ENCODE results near the gene TULP1.
"Not testable (repeated sequence)": the region's sequence is repeated elsewhere in the genome, so short reads cannot be mapped to it uniquely, and the experiment has no call there.

The TULP1 gene

DNA sequence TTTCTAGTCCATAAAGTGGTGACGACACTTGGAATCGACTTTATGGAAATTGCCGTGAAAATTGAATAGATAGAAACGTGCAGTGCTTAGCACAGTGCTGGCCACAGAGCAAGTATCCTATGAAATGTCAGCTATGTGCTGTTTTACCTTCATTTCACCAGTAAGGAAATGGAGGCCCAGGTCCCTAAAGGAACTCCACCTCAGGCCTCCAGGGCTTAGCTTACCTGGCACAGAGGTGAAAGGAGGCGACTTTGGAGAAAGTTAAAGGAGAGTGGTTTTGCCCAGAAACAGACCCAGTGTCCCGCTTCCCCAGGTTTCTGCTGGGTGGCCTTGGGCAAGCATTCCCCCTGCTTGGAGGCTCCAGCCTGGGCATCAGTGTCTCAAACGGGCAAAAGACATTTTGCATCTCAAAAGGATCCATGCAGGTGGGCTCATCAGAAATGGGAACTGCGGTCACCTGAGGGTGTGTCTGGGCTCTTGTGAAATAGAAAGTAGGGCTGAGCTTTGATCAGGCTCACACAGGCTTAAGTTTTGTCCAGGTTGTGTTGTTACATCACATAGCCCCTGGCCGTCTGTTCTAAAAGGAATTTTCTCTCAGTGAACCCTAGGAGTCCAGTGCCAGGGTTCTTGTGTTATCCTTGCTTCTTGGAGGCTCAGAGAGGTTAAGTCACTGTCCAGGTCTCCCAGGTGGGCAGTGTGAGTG, 6.8 kb upstream of the TULP1 start:
- no peak for DNase-seq

DNA sequence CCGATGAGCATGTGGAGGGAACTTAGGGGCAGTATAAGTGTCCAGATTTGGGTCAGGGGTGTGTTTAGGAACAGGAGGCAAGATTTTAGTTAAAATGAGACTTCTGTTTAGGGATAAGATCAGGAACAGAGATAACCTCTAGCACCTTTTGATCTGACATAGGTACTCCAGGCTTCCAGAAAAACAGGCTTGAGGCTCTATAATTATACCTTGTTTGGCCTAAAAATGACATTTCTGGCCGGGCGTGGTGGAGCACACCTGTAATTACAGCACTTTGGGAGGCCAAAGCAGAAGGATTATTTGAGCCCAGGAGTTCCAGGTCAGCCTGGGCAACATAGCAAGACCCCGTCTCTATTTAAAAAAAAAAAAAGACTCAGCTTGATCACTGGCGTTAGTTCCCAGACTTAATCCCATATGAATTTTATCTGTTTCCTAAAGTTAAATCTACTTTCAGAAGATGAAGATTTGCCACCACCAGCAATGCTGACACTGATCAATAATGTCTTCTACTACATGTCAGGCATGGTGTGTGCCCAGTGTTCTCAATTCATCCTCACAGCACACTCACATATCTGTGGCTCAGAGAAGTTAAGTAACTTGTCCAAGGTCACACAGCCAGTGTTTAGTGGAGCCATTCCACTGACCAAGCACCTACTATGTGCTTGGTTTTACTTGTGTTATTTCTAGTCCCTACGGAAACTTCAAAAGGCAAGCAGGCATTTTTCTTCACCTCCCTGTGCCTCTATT, 6.0 kb upstream of the TULP1 start:
- DNase-seq: no peak

DNA sequence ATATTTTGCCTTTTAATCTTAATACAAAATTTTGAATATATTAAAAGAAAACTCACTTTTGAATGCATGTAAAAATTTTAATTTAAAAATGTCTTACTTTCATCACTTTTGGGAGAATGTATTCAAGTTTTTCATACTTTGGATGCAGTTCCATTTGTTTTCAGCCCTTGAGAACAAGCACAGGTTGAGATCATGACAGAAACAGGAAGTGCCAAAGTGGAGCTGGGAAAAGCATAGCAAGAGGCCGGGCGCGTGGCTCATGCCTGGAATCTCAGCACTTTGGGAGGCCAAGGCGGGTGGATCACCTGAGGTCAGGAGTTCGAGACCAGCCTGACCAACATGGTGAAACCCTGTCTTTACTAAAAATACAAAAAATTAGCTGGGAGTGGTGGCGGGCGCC, 5.3 kb upstream of the TULP1 start:
- DNase-seq: not testable (repeated sequence)

- no peak for DNase-seq
Observed at GRCh38 chr6:35516712-35517111, 4.0 kb upstream of the TULP1 start.

- DNase-seq: not testable (repeated sequence)
Observed at GRCh38 chr6:35515939-35516338, 3.2 kb upstream of the TULP1 start.

DNA sequence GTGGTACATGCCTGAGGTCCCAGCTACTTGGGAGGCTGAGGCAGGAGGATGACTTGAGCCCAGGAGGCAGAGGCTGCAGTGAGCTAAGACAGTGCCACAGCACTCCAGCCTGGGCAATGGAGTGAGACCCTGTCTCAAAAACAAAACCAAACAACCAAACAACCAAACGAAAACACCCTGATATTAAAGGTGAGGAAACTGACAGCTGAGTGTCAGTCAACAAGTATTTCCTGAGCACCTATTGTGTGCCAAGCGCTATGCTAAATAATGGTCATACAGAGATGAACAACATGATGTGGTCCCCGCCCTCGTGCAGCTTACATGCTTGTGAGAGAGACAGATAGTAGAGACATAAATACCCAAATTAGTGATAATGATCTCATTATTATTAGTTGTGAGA, 1.9 kb upstream of the TULP1 start:
- DNase-seq: no peak

GRCh38 chr6:35512006-35512405, 690 bp downstream of the TULP1 start:
- no peak for DNase-seq

- DNase-seq: no peak
Observed at GRCh38 chr6:35511562-35511941, 1.1 kb downstream of the TULP1 start.

DNA sequence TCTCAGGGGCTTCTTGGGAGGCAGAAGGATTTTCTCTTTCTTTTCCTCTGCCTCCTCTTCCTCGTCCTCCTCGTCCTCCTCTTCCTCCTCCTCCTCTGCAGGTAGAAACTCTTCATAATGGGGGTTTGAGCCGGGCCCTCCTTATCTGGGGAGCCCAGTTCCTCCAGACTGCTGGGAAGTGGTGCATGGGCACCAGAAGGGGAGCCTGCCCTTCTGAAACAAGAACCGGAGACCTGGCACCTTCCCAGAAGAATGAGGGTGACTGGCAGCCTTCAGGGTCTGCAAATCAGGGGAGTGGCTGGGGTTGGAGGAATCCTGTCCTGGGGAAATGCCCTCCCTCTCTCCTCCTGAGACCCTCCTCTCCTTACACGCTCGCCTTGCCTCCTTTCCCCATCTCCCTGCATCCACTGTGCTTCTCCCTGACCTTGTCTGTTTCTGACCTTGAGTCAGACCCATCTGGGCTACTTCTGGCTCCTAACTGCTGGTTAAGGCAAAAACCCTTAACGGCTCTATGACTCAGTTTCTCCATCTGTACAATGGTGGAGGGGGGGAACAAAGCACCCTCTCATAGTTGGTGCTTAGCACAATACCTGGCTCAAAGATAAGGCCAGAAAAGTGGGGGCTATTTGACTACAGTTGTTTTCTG, 1.7 kb downstream of the TULP1 start:
- no peak for DNase-seq

GRCh38 chr6:35508542-35508941, 4.2 kb downstream of the TULP1 start:
- DNase-seq: no peak

DNA sequence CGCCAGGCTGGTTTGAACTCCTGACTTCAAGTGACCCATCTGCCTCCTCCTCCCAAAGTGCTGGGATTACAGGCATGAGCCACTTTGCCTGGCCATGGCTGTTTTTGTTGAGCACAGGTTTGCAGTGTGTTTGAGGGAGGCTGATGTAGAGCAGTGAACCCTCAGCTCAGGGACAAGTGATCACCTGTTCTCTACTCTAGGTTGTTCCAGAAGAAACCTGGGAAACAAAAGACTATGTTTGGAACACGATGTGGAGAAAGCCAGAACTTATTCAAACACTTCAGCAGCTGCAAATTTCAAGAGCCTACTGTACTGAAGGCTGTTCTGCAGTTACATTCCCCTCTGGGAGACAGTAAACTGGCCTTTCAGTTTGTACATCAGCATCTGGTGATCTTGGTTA, 4.7 kb downstream of the TULP1 start:
- DNase-seq: no peak

GRCh38 chr6:35507221-35507620, 5.5 kb downstream of the TULP1 start:
- DNase-seq: no peak

DNA sequence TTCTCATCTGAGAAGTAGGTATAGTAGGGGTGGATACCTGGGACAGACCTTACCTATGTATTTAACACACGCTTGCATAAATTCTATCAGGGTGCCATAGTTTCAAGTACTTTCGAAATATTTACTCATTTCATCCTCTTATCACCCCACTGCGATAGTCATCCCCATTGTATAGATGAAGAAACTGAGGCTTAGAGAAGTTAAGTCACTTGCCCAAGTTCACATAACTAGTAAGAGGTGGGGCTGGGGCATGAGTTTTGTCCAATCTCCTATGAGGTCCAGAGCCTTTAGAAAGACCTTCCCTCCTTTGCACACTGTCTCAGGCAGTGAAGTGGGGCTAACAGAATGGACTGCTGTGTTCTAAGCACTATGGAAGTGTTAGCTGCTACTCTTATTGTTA, 6.2 kb downstream of the TULP1 start:
- DNase-seq: no peak

GRCh38 chr6:35505999-35506412, 6.7 kb downstream of the TULP1 start:
- DNase-seq: no peak

- no peak for DNase-seq
Observed at GRCh38 chr6:35503534-35503933, 9.2 kb downstream of the TULP1 start.

GRCh38 chr6:35501784-35502183, 10.9 kb downstream of the TULP1 start:
- DNase-seq: no peak

GRCh38 chr6:35500782-35501181, 11.9 kb downstream of the TULP1 start:
- DNase-seq: no peak

DNA sequence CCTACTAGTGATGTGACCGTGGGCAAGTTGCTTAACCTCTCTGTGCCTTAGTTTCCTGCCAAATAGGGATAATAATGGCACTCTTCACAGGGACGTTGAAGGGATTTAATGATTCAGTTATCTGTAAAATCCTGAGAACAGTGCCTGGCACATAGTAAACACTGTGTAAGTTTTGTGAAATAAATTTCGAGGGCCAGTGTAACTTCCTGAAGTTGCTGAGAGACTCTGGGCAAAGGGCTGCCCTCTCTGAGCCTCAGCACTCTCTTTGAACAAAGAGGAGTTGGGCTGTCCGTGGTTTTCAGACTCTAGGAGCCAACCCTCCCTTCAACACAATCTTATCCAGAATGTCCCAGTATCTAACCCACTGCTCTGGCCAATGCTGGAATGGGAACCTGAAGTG, 13.3 kb downstream of the TULP1 start:
- DNase-seq: no peak

DNA sequence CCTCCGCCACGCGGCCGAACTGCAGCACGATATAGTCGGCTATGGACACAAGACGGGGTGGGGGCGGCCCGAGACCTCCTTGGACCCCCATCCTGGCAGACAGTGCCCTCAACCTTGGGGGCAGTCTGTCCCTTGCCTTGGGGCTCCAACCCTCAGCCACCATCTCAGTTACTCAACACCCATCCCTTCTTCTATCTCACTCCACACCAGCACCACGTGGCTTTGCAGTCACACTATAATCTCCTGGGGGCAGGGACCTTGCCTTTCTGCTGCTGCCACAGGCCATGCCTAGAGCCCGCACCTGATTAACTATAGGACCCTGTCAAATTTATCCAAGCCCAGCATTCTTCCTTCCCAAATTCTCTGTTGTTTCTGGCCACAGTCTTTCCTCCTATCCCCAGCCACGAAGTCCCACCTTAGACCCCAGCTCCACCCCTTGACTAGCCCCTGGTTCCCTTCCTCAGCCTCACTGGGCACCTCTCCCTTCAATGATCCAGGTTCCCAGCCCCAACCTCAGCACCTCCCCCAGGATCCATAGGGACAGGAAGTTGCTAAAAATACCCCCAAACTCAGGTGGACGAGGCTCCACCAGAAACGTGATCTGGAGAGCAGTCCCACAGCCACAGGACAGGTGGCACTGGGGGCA, 14.2 kb downstream of the TULP1 start:
- no peak for DNase-seq

DNA sequence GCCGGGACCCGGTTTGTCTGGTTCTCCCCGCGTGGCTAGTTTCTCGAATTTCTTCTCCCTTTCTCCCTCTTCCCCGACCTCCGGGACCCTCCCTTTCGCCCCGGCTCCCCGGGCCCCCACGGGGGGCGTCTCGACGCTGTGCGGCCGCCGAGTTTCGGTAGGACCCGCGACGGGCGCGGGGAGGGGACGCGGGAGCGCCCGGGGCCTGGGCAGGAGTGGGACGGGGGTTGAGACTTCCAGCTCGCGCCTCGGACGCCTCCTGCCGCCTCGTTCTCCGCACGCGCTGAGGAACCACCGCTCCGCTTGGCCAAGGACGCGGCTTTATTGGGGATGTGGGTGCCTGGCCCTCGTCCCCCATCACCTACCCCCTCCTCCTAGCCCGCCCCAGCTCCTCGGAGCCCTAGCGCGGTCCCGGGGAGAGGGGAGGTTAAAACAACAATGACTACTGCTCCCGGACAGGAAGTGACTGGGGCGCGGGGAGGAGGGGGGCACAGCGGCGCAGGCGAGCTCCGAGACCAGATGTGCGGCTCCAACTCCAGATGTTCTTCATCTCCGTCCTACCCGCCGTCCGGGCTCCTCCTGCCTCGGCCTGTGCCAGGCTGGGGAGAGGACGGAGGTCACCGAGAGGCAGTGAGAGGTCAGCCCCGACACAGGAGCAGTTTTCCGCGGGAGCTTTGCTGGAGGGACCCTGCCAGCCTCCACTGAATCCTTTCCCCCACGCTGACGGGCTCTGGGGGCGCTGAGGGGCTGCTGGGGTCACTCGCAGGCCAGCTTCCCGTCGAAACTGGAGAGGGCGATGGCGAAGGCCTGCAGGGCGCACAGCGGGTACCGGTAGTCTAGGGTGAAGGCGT, 14.9 kb downstream of the TULP1 start:
- DNase-seq: peak; percentile 47

DNA sequence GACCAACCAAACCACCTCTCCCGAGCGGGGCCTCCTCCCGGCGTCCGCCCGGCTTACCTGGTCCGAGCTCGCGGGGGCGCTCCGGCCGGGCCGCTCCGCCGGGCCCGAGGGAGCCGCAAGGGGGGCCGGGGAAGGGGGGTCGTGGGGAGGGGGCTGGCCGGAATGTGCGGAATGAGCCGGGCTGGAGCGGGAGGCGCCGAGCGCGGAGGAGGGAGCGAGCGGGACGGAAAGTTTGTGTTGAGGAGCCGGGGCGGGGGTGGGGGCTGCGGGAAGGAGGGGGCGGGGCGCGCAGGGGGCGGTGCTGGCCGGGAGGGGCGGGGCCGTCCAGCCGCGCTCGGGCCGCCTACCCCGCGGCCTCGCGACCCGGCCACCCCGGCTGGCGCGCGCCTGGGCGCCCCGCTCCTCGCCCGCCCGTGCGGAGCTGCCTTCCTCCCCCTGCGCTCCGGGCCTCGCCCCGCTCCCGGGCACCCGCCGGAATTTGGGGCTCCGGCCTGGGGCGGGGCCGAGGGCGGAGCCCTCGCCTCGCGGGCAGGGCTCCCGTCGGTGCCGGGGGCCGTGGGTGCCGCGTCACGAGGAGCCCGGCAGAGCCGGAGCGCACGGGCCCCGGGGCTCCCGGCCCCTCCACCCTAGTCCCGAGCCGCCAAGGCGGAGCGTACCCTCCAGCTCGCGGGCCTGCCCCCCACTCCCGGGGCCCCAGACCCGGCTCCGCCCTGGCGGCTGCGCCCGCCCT, 15.7 kb downstream of the TULP1 start, which contains the start of gene TEAD3:
Gene TEAD3 (minus strand): TSS at position 239 of the 730 bp plus-strand sequence.
- DNase-seq: peak; percentile 64
